ENCODE results near the gene TNFAIP8L1.
"Not testable (repeated sequence)": the region's sequence is repeated elsewhere in the genome, so short reads cannot be mapped to it uniquely, and the experiment has no call there.

Gene TNFAIP8L1

GRCh38 chr19:4638828-4639530 is at the start of gene TNFAIP8L1:
Gene TNFAIP8L1 (plus strand): TSS chr19:4639516. CDS start chr19:4651870, 12,354 bp downstream.
- DNase-seq: peak; percentile 57

DNA sequence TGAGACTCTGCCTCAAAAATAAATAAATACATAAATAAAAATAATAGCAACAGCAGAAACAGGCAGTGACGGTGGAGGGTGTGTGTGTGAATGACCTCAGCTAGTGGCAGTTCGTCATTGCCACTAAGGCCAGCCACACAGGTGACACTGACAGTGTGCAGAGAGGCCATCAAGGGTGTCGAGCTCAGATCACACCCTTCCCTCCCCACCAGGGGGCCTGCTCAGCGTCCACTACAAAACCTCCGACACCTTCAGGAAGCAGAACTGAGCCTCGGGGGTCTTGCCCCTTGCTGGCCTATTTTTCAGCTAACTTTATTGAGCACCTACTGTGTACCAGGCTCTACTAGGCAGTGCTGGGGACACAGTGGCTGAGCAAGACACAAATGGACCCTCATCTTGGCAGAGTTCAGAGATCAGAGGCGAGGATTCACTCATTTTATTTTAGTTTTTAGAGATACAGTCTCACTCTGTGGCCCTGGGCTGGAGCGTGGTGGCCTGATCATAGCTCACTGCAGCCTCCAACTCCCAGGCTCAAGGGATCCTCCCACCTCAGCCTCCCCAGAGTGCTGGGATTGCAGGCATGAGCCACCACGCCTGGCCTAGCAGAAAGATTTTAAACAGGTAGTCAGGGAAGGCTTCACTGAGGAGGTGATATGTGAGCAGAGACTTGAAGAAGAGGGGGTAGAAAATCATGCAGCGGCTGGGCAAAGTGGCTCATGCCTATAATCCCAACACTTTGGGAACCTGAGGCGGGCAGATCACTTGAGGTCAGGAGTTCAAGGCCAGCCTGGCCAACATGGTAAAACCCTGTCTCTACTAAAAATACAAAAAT is 49.5 kb upstream of the TNFAIP8L1 start:
- DNase-seq: no peak

DNA sequence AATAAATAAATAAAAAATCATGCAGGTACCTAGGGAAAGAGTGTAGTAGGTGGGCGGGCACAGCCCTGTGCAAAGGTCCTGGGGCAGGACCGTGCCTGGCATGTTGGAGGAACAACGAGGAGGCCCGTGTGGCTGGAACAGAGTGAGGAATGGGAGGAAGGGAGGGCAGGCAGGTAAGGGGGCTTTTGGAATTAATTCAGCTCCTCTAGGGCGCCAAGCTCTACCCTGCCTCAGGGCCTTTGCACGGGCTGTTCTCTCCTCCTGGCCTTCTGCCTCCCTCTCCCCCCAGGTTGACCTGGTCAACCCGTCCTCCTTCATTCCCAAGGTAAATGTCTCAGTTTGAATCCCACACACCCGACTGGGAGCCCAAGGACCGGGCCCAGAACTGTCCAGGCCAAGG is 48.8 kb upstream of the TNFAIP8L1 start:
- no peak for DNase-seq

DNA sequence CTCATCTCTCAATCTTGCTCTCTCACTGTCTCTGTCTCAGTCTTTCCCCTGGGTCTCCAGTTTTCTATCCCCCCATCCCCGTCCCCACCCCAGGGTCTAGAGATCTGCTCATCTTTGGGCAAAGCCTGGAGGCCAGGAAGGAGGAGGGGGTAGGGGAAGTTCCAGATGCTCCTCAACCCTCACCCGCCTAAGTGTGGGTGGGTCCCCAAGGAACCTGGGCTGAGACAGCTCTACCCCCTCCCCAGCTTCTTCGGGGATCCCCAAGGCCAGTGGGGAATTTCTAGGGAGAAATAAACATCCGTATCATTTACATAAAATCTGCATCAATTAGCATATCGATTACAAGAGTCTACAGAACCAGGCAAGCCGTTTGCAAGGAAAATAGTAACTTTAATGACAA is 48.0 kb upstream of the TNFAIP8L1 start:
- DNase-seq: no peak

DNA sequence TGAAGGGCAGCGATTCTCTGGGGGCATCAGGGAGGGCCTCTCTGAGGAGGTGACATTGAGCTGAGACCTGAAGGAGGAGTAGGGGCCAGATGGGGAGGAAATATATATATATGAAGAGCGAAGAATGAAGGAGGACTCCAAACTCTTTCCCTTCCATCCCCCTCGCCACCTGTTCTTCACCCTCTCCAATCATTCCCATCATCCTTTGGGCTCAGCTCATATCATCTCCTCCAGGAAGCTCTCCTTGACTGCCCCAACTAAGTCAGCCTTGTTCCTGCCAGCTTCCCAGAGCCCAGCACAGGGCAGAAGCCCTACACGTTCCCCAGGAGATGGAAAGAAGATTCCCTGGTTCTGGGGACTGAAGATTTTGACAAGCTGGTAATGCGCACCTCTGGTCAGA is 46.9 kb upstream of the TNFAIP8L1 start:
- DNase-seq: peak; percentile 45

DNA sequence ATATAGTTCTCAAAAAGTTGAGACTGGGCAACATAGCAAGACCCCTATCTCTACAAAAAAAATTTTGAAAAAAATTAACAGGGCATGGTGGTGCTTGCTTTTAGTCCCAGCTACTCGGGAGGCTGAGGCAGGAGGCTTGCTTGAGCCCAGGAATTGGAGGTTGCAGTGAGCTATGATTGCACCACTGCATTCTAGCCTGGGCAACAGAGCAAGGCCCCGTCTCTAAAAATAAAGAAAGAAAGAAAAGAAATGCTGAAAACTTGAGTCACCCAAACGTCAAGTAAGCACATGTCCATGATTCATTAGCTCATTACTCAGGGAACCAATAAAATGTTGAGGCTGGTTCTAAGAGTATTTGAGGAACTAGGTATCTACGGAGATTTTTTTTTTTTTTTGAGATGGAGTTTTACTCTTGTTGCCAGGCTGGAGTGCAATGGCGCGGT is 45.9 kb upstream of the TNFAIP8L1 start:
- no peak for DNase-seq

DNA sequence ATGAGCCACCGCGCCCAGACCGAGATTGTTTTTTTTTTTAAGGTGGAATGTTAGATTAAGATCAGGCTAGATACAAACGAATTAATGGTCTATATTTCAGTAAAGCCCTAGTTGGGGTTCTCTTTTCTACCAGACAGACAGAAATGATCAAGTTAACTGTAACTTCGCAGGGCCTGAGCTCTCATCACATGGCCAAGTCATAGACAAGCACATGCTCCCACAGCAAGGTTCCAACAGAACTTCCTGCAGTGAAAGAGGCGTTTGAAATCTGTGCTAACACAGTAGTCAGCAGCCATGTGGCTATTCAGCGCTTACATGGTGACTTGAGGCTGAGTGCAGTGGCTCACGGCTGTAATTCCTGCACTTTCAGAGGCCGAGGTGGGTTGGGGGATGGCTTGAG is 45.1 kb upstream of the TNFAIP8L1 start:
- no peak for DNase-seq

GRCh38 chr19:4595158-4595557 is 44.2 kb upstream of the TNFAIP8L1 start:
- not testable (repeated sequence) for DNase-seq

DNA sequence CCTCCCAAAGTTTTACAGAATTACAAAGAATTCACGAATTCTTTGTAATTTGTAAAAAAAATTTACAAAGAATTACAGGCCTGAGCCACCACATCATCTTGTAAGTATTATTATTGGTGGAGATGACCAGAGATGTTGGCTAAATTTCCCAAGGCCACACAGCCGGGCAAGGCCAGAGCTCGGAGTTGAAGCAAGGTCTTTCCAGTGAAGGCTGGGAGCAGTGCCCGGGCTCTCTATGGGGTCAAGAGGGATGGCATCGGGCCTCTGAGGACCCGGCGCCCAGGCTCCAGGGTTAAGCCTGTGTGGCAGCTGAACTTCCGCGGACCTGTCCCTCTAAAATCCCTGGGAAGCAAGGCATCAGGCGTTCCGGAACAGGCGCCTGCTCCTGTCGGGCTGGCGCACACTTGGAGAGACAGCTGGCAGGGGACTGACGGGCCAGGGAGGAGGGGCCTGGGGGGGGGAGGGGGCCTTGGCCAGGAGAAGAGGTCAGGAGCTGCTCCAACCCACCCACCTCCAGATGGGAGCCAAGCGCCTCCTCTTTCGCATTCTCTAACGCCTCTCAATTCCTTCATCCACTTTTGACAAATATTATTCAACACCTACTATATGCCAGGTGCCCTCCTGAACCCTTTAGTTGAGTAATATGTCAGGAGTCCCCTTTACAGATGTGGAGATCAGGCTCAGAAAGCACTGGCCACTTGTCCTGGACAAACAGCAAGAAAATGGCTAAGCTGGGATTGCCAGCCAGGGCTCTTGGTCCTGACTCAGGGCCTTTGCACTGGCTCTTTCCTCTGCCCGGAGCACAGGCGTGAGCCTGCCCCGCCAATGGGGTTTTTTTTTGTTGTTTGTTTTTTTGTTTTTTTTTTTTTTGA is 43.0 kb upstream of the TNFAIP8L1 start:
- peak; percentile 37 for DNase-seq

- DNase-seq: no peak
Observed at GRCh38 chr19:4597278-4597974, 41.9 kb upstream of the TNFAIP8L1 start.

- DNase-seq: no peak
Observed at GRCh38 chr19:4597975-4598671, 41.2 kb upstream of the TNFAIP8L1 start.

DNA sequence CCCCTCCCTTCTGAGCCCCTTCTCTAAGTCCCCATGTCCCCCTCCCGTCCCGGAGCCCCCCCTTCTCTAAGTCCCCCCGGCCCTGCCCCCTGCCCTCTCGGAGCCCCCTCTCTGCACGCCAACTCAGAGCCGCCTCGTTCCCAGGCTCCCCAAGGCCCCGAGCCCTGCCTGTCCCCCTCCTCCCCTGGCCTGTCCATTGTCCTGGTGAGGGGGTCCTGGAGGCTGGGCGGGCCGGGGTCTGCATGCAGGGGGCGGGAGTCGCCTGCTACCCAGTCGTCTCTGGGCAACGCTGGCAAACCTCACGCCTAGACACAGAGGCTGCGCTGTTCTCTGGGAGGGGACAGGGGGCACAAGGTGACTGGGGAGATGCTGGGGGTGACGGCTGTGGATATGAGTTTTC is 40.6 kb upstream of the TNFAIP8L1 start:
- DNase-seq: no peak

GRCh38 chr19:4600082-4600481 is 39.2 kb upstream of the TNFAIP8L1 start:
- DNase-seq: no peak

DNA sequence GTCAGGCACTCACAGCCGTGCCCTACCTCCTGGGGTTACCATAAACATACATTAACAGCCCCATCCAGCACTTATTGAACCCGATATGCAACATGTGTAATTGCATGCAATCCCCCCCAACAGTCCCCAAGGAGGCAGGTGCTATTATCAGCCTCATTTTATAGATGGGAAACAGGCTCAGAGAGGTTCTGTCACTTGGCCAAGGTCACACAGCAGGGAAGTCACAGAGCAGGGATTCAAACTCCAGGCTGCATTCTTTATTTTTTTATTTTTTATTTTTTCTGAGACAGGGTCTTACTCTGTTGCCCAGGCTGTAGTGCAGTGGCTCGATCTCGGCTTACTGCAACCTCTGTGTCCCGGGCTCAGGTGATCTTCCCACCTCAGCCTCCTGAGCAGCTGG is 38.4 kb upstream of the TNFAIP8L1 start:
- DNase-seq: no peak

- no peak for DNase-seq
Observed at GRCh38 chr19:4602173-4602788, 37.0 kb upstream of the TNFAIP8L1 start.

- DNase-seq: no peak
Observed at GRCh38 chr19:4602915-4603314, 36.4 kb upstream of the TNFAIP8L1 start.

- no peak for DNase-seq
Observed at GRCh38 chr19:4604912-4605311, 34.4 kb upstream of the TNFAIP8L1 start.

- DNase-seq: no peak
Observed at GRCh38 chr19:4606181-4606580, 33.1 kb upstream of the TNFAIP8L1 start.

GRCh38 chr19:4606921-4607678 is 32.2 kb upstream of the TNFAIP8L1 start:
- DNase-seq: peak; percentile 70

DNA sequence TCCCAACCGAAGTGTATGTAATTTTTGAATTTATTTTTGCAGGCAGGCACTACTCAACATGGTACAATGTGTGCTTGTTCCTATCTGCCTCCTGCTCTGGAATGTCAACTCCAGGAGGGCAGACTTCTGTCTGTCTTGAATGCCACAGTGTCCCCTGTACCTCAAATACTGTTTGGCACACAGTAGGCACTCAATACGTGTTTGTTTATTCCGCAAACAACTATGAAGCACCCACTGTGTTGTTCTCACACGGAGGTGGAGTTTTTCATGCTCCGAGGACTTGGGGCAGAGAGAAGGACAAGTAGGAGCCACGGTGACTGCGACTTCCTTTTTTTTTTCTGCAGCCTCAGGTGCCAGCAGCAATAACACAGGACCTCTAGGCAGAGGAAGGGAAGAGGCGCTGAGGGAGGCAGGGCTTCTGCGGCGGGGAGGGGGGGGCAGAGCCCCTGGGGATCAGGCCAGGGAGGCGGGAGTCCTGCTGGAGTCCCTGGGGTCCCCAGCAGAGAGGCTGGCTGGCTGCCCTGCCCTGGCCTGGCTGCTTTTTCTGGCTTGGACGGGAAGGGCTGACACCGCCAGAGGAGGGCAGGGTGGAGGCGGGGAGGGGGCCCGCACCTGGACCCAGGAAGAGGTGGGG is 29.3 kb upstream of the TNFAIP8L1 start:
- no peak for DNase-seq

Measured in NCI-H524 treated with DMSO at 0.1 percent for 48 hours (cell line).